OCI-LY7 (cell line): ENCODE results near the gene CST6. TPM values are rescaled to one million over a fixed set of nuclear protein-coding genes. Genes with fewer than 3 reads are reported as not detected.
"Not testable (repeated sequence)": the region's sequence is repeated elsewhere in the genome, so short reads cannot be mapped to it uniquely, and the experiment has no call there.

Experiments
- BruUV-seq: library from RNA; stranded (reverse); fragments of 400-500 nt; replicated peaks from 2 replicates; lab custom pipeline; 2021; lab: Mats Ljungman, UMichigan
- CTCF ChIA-PET: fragments of 300-600 bp; sonication (Branson Sonifier 250); formaldehyde crosslinking; loops from one replicate; lab custom pipeline; 2022; ENCODE audit warnings: antibody characterized with exemption; ENCODE audit not compliant: unreplicated experiment; lab: Charles Lee
- POLR2A ChIA-PET: fragments of 300-600 bp; sonication (Branson Sonifier 250); formaldehyde crosslinking; loops from one replicate; lab custom pipeline; 2022; ENCODE audit warnings: antibody characterized with exemption; lab: Charles Lee
- DNase-seq: peaks from one replicate; pipeline ENCODE4 v3.0.0-alpha.2; 2015; ENCODE audit warnings: low spot score
- H2AFZ ChIP-seq: fragments of 200-600 bp; sonication (generic), shearing (Covaris generic); 2 replicates; pipeline ENCODE4 v1.6.1; 2014; ENCODE audit warnings: mild to moderate bottlenecking, antibody characterized with exemption, low read length, moderate library complexity
- H3K27ac ChIP-seq: fragments of 200-600 bp; sonication (generic); 2 replicates; pipeline ENCODE4 v1.5.1; 2014; ENCODE audit warnings: mixed run types, low read depth, mild to moderate bottlenecking, moderate library complexity, low read length, inconsistent platforms; ENCODE audit not compliant: poor library complexity, severe bottlenecking
- H3K36me3 ChIP-seq: fragments of 200-600 bp; sonication (generic); 2 replicates; pipeline ENCODE4 v1.6.1; 2014; ENCODE audit warnings: mild to moderate bottlenecking, antibody characterized with exemption, low read length, moderate library complexity, mixed read lengths; ENCODE audit not compliant: insufficient read depth
- H3K4me1 ChIP-seq: fragments of 200-600 bp; sonication (generic); 2 replicates; pipeline ENCODE4 v1.5.1; 2014; ENCODE audit warnings: mild to moderate bottlenecking, low read length; ENCODE audit not compliant: insufficient read depth, poor library complexity, severe bottlenecking
- H3K4me2 ChIP-seq: fragments of 200-600 bp; sonication (generic); 2 replicates; pipeline ENCODE4 v1.6.1; 2014; ENCODE audit warnings: mild to moderate bottlenecking, low read length
- H3K4me3 ChIP-seq: fragments of 200-600 bp; sonication (generic); 2 replicates; pipeline ENCODE4 v1.5.1; 2014; ENCODE audit warnings: mild to moderate bottlenecking, low read depth, low read length; ENCODE audit not compliant: poor library complexity, severe bottlenecking
- H3K79me2 ChIP-seq: fragments of 200-600 bp; sonication (generic); 2 replicates; pipeline ENCODE4 v1.6.1; 2016; ENCODE audit warnings: low read depth, mild to moderate bottlenecking, low read length, moderate library complexity, mixed read lengths; ENCODE audit not compliant: insufficient read depth
- H3K9me2 ChIP-seq: fragments of 200-600 bp; sonication (generic); 2 replicates; pipeline ENCODE4 v1.6.1; 2016; ENCODE audit warnings: mild to moderate bottlenecking, low read length, mixed read lengths; ENCODE audit not compliant: insufficient read depth
- H3K9me3 ChIP-seq: fragments of 200-600 bp; sonication (generic); 2 replicates; pipeline ENCODE4 v1.6.1; 2014; ENCODE audit warnings: mild to moderate bottlenecking, mixed run types, low read length, mixed read lengths
- H4K20me1 ChIP-seq: fragments of 200-600 bp; sonication (generic); 2 replicates; pipeline ENCODE4 v1.6.1; 2014; ENCODE audit warnings: mild to moderate bottlenecking, antibody characterized with exemption, low read length, moderate library complexity, mixed read lengths; ENCODE audit not compliant: insufficient read depth
- CTCF ChIP-seq: fragments of 200-600 bp; sonication (generic); conservative IDR thresholded peaks from 2 replicates; pipeline ENCODE4 v1.5.1; 2014; ENCODE audit warnings: mild to moderate bottlenecking, antibody characterized with exemption, low read length, moderate library complexity, mixed read lengths
- EZH2phosphoT487 ChIP-seq: fragments of 200-600 bp; sonication (generic); IDR thresholded peaks from 2 replicates; pipeline ENCODE4 v1.6.1; 2018; ENCODE audit warnings: low read depth, borderline replicate concordance, mild to moderate bottlenecking, mixed run types, antibody characterized with exemption, low read length, moderate library complexity, mixed read lengths
- intact Hi-C: fragments of 100-400 bp; cut with micrococcal nuclease; formaldehyde crosslinking; loops from one replicate; pipeline ENCODE4 v1.10.0; 2022; ENCODE audit not compliant: unreplicated experiment
- total RNA-seq, 2 experiments: library from RNA; depleted of rRNA in 1 of 2; stranded (reverse); fragments of >200 nt in 1 of 2; shearing (Covaris generic) in 1 of 2; gene quantifications; 2 replicates each; pipeline ENCODE4 v1.2.3, GENCODE V29; 2014 to 2022

CST6 gene
- total RNA-seq, 2 experiments from 2014 or later, result not detected

DNA sequence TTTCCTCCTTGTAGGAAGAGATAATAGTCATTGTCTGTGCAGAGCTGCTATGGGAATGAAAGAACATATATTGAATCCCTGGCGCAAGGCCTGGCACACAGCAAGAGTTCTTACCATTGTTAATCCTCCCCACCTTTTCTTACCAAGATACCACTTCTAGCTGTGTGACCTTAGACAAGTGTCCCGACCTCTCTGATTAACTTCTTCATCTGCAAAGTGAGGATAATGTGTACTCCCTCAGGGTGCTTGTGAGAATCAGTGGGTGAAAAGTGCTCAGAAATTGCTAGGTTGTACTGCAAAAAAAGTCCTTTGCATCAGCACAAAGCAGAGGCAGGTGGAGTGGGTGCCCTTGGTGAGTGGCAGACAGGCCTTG, 3.7 kb upstream of the CST6 start:
- TF ChIP-seq CTCF, result no peak
- TF ChIP-seq EZH2phosphoT487, result no peak
- Histone ChIP-seq H4K20me1 (no peaks in the 10 kb centered on the region), H3K9me2 (no peaks in the 10 kb centered on the region), H3K36me3 (peaks cover 33% of the 10 kb centered on the region), H3K79me2 (peaks cover 17% of the 10 kb centered on the region), H3K4me2 (no peak overlapping the region), H3K4me3 (no peak overlapping the region), H3K4me1 (peaks cover 23% of the 10 kb centered on the region), H3K9me3 (no peaks in the 10 kb centered on the region), H2AFZ (no peak overlapping the region), H3K27ac (no peak overlapping the region)
- ChIA-PET POLR2A (no interaction called here), CTCF (interaction anchor here (0.6 kb wide), 1 partner anchor 38 kb away, joined by 3 read pairs; no protein-coding TSS in a partner anchor)
- BruUV-seq, result no TSS peak
- DNase-seq, result no peak
- intact Hi-C loops, result no loop called here

DNA sequence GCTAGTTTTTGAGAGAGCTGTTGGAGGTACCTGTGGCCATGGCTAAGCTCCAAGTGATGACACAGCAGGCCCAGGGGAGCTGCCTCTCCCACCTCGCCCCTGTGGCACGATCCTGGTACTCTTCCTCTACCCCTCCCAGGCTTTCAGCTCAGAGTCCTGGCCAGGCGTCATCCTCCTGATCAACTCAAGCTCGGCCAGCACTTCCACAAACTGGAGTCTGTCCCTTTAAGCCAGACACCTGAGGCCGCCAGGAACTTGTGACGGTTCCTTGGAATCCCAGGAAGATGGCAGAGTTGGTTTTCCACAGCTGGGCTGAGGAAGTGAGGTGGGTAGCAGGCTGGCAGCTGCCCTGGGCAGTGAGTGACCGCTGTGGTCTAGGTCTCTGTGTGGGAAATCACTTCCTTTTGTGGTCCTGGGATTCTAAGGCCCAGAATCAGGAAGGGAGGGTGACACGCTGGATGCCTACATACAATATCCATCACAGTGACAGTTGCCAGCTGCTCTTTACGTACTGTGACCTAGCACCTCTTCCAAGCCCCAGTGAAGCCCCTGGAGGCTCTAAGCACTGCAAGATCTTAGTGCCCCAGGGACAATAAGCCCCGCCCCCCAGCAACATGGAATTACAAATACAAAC, 3.2 kb upstream of the CST6 start:
- Histone ChIP-seq H3K4me2 (no peak overlapping the region), H3K9me2 (no peaks in the 10 kb centered on the region), H4K20me1 (no peaks in the 10 kb centered on the region), H3K27ac (no peak overlapping the region), H3K79me2 (peaks cover 12% of the 10 kb centered on the region), H3K4me3 (no peak overlapping the region), H3K36me3 (peaks cover 30% of the 10 kb centered on the region), H3K4me1 (peaks cover 18% of the 10 kb centered on the region), H3K9me3 (no peaks in the 10 kb centered on the region), H2AFZ (no peak overlapping the region)
- BruUV-seq, result no TSS peak
- CTCF ChIA-PET, result interaction anchor here (0.6 kb wide), 1 partner anchor 38 kb away, joined by 3 read pairs; no protein-coding TSS in a partner anchor
- intact Hi-C loops, result no loop called here
- no peak for DNase-seq
- POLR2A ChIA-PET, result interaction anchor here (0.6 kb wide), 1 partner anchor 150 kb away, joined by 3 read pairs; no protein-coding TSS in a partner anchor
- TF ChIP-seq CTCF (no peak), EZH2phosphoT487 (no peak)

- CTCF ChIA-PET, H3K79me2 ChIP-seq, H3K4me3 ChIP-seq: not testable (repeated sequence)
These were observed 1.8 kb upstream of the CST6 start for GRCh38 chr11:66010036-66010435.

More at GRCh38 chr11:66010036-66010435, 1.8 kb upstream of the CST6 start:
- H3K9me2 ChIP-seq, DNase-seq, H3K4me1 ChIP-seq, H4K20me1 ChIP-seq, H3K4me2 ChIP-seq, BruUV-seq, H3K9me3 ChIP-seq, H3K27ac ChIP-seq, POLR2A ChIA-PET, intact Hi-C loops, H2AFZ ChIP-seq: not testable (repeated sequence)
- H3K36me3 ChIP-seq, result peaks cover 15% of the 10 kb centered on the region
